Measurements from ENCODE around the gene PPM1A. TPM values are rescaled to one million over a fixed set of nuclear protein-coding genes. Genes with fewer than 3 reads are reported as not detected.

The PPM1A gene
- total RNA-seq, 2 experiments from 2014 or later, result 54.5 to 55.2 TPM

- Mint-ChIP-seq H3K27me3 (no peaks in the 10 kb centered on the region), H3K27ac (no peak overlapping the region), H3K4me1 (peaks cover 34% of the 10 kb centered on the region), H3K4me3 (no peak overlapping the region), H3K36me3 (ENCODE audit: low read depth) (peaks cover 21% of the 10 kb centered on the region), H3K9me3 (no peaks in the 10 kb centered on the region)
- ChIA-PET POLR2A (interaction anchor here (1.2 kb wide), 1 partner anchor 12 kb away, joined by 3 read pairs; no protein-coding TSS in a partner anchor), CTCF (interaction anchor here (0.9 to 1.6 kb wide), 2 partner anchors 79 to 88 kb away, joined by 3 to 4 read pairs; partner anchors contain the start of gene DHRS7)
- no peak for DNase-seq
Observed at GRCh38 chr14:60253649-60254048, 4.6 kb downstream of the PPM1A start.

GRCh38 chr14:60254176-60254575, 5.2 kb downstream of the PPM1A start:
- no peak for DNase-seq
- ChIA-PET POLR2A (interaction anchor here (1.2 kb wide), 1 partner anchor 12 kb away, joined by 3 read pairs; no protein-coding TSS in a partner anchor), CTCF (interaction anchor here (0.9 to 1.6 kb wide), 3 partner anchors 12 to 89 kb away, joined by 3 to 5 read pairs (median 4); partner anchors contain the start of gene DHRS7)
- Mint-ChIP-seq H3K36me3 (ENCODE audit: low read depth) (peaks cover 24% of the 10 kb centered on the region), H3K4me3 (no peak overlapping the region), H3K4me1 (peaks cover 35% of the 10 kb centered on the region), H3K27me3 (no peaks in the 10 kb centered on the region), H3K9me3 (no peaks in the 10 kb centered on the region), H3K27ac (no peak overlapping the region)

GRCh38 chr14:60257865-60258264, 8.8 kb downstream of the PPM1A start:
- peaks cover 10% of the 10 kb centered on the region for H3K36me3 Mint-ChIP-seq (ENCODE audit: low read depth)
- no peaks in the 10 kb centered on the region for H3K27me3 Mint-ChIP-seq
- H3K27ac Mint-ChIP-seq, result no peak overlapping the region
- no peak overlapping the region for H3K4me3 Mint-ChIP-seq
- no peaks in the 10 kb centered on the region for H3K9me3 Mint-ChIP-seq
- CTCF ChIA-PET, result interaction anchor here (2.1 kb wide), 1 partner anchor 73 kb away, joined by 11 read pairs; no protein-coding TSS in a partner anchor
- peaks cover 9% of the 10 kb centered on the region for H3K4me1 Mint-ChIP-seq
- POLR2A ChIA-PET, result interaction anchor here (1.6 kb wide), 1 partner anchor 10 kb away, joined by 5 read pairs; no protein-coding TSS in a partner anchor
- no peak for DNase-seq

GRCh38 chr14:60265163-60265562, 16.1 kb downstream of the PPM1A start:
- ChIA-PET POLR2A (interaction anchor here (0.8 to 1.8 kb wide), 3 partner anchors 12 to 16 kb away, joined by 3 to 7 read pairs (median 3); partner anchors contain the start of gene PPM1A), CTCF (interaction anchor here (0.9 to 1.9 kb wide), 3 partner anchors 15 to 23 kb away, joined by 3 to 13 read pairs (median 3); partner anchors contain the start of gene PPM1A)
- H3K4me1 Mint-ChIP-seq, result no peaks in the 10 kb centered on the region
- no peaks in the 10 kb centered on the region for H3K27me3 Mint-ChIP-seq
- no peak overlapping the region for H3K27ac Mint-ChIP-seq
- no peak for DNase-seq
- H3K4me3 Mint-ChIP-seq, result no peak overlapping the region
- H3K9me3 Mint-ChIP-seq, result no peaks in the 10 kb centered on the region
- H3K36me3 Mint-ChIP-seq (ENCODE audit: low read depth), result peaks cover 6% of the 10 kb centered on the region

GRCh38 chr14:60266021-60266937, 17.3 kb downstream of the PPM1A start:
- CTCF ChIA-PET, result interaction anchor here (0.8 to 1.9 kb wide), 7 partner anchors 10 to 84 kb away, joined by 3 to 13 read pairs (median 4); partner anchors contain the start of gene PPM1A
- H3K36me3 Mint-ChIP-seq (ENCODE audit: low read depth), result peaks cover 9% of the 10 kb centered on the region
- H3K27ac Mint-ChIP-seq, result no peak overlapping the region
- no peaks in the 10 kb centered on the region for H3K27me3 Mint-ChIP-seq
- no peak for DNase-seq
- no peak overlapping the region for H3K4me3 Mint-ChIP-seq
- peaks cover 2% of the 10 kb centered on the region for H3K4me1 Mint-ChIP-seq
- POLR2A ChIA-PET, result interaction anchor here (1.0 to 1.8 kb wide), 4 partner anchors 13 to 65 kb away, joined by 3 to 7 read pairs (median 3); partner anchors contain the start of gene PPM1A
- no peaks in the 10 kb centered on the region for H3K9me3 Mint-ChIP-seq

- DNase-seq, result no peak
- peaks cover 9% of the 10 kb centered on the region for H3K36me3 Mint-ChIP-seq (ENCODE audit: low read depth)
- H3K4me3 Mint-ChIP-seq, result no peak overlapping the region
- no peaks in the 10 kb centered on the region for H3K27me3 Mint-ChIP-seq
- no peaks in the 10 kb centered on the region for H3K9me3 Mint-ChIP-seq
- ChIA-PET POLR2A (no interaction called here), CTCF (no interaction called here)
- H3K27ac Mint-ChIP-seq, result no peak overlapping the region
- peaks cover 13% of the 10 kb centered on the region for H3K4me1 Mint-ChIP-seq
Observed at GRCh38 chr14:60272177-60272576, 23.2 kb downstream of the PPM1A start.

- ChIA-PET POLR2A (interaction anchor here (0.8 kb wide), 1 partner anchor 25 kb away, joined by 3 read pairs; the partner anchor contains the start of gene PPM1A), CTCF (no interaction called here)
- Mint-ChIP-seq H3K4me3 (no peak overlapping the region), H3K4me1 (peaks cover 13% of the 10 kb centered on the region), H3K36me3 (ENCODE audit: low read depth) (peaks cover 12% of the 10 kb centered on the region), H3K9me3 (no peaks in the 10 kb centered on the region), H3K27me3 (no peaks in the 10 kb centered on the region), H3K27ac (no peak overlapping the region)
- no peak for DNase-seq
Observed at GRCh38 chr14:60273956-60274355, 24.9 kb downstream of the PPM1A start.

GRCh38 chr14:60274448-60274847, 25.4 kb downstream of the PPM1A start:
- no peak for DNase-seq
- H3K27ac Mint-ChIP-seq, result no peak overlapping the region
- H3K9me3 Mint-ChIP-seq, result no peaks in the 10 kb centered on the region
- no peaks in the 10 kb centered on the region for H3K27me3 Mint-ChIP-seq
- ChIA-PET CTCF (no interaction called here), POLR2A (interaction anchor here (0.8 to 1.4 kb wide), 2 partner anchors 25 kb away, joined by 3 read pairs; partner anchors contain the start of gene PPM1A)
- peaks cover 13% of the 10 kb centered on the region for H3K36me3 Mint-ChIP-seq (ENCODE audit: low read depth)
- H3K4me3 Mint-ChIP-seq, result no peak overlapping the region
- H3K4me1 Mint-ChIP-seq, result peaks cover 13% of the 10 kb centered on the region

- no peak for DNase-seq
- ChIA-PET POLR2A (interaction anchor here (1.0 to 1.4 kb wide), 2 partner anchors 27 to 28 kb away, joined by 3 to 4 read pairs; partner anchors contain the start of gene PPM1A), CTCF (no interaction called here)
- no peak overlapping the region for H3K4me3 Mint-ChIP-seq
- peaks cover 13% of the 10 kb centered on the region for H3K4me1 Mint-ChIP-seq
- H3K27ac Mint-ChIP-seq, result no peak overlapping the region
- no peaks in the 10 kb centered on the region for H3K9me3 Mint-ChIP-seq
- no peaks in the 10 kb centered on the region for H3K27me3 Mint-ChIP-seq
- peaks cover 18% of the 10 kb centered on the region for H3K36me3 Mint-ChIP-seq (ENCODE audit: low read depth)
Observed at GRCh38 chr14:60275932-60276331, 26.9 kb downstream of the PPM1A start.

- Mint-ChIP-seq H3K9me3 (no peaks in the 10 kb centered on the region), H3K4me3 (no peak overlapping the region), H3K4me1 (peaks cover 11% of the 10 kb centered on the region), H3K27ac (no peak overlapping the region), H3K27me3 (no peaks in the 10 kb centered on the region), H3K36me3 (ENCODE audit: low read depth) (peaks cover 15% of the 10 kb centered on the region)
- ChIA-PET CTCF (no interaction called here), POLR2A (no interaction called here)
- DNase-seq, result no peak
Observed at GRCh38 chr14:60276347-60276746, 27.3 kb downstream of the PPM1A start.

GRCh38 chr14:60277605-60278190, 28.7 kb downstream of the PPM1A start:
- Mint-ChIP-seq H3K27ac (no peak overlapping the region), H3K4me1 (peaks cover 7% of the 10 kb centered on the region), H3K36me3 (ENCODE audit: low read depth) (peaks cover 17% of the 10 kb centered on the region), H3K4me3 (no peak overlapping the region), H3K27me3 (no peaks in the 10 kb centered on the region), H3K9me3 (no peaks in the 10 kb centered on the region)
- POLR2A ChIA-PET, result no interaction called here
- CTCF ChIA-PET, result no interaction called here
- DNase-seq, result no peak

- no peak overlapping the region for H3K27ac Mint-ChIP-seq
- no peaks in the 10 kb centered on the region for H3K27me3 Mint-ChIP-seq
- no peaks in the 10 kb centered on the region for H3K9me3 Mint-ChIP-seq
- ChIA-PET CTCF (no interaction called here), POLR2A (no interaction called here)
- H3K4me3 Mint-ChIP-seq, result no peak overlapping the region
- no peak for DNase-seq
- peaks cover 23% of the 10 kb centered on the region for H3K36me3 Mint-ChIP-seq (ENCODE audit: low read depth)
- H3K4me1 Mint-ChIP-seq, result peaks cover 7% of the 10 kb centered on the region
Observed at GRCh38 chr14:60278350-60278749, 29.3 kb downstream of the PPM1A start.

GRCh38 chr14:60287452-60287851, 38.4 kb downstream of the PPM1A start:
- CTCF ChIA-PET, result interaction anchor here (0.8 kb wide), 1 partner anchor 22 kb away, joined by 3 read pairs; no protein-coding TSS in a partner anchor
- H3K27me3 Mint-ChIP-seq, result no peaks in the 10 kb centered on the region
- no peak overlapping the region for H3K4me3 Mint-ChIP-seq
- DNase-seq, result no peak
- POLR2A ChIA-PET, result interaction anchor here (1.2 kb wide), 1 partner anchor 38 kb away, joined by 3 read pairs; the partner anchor contains the start of gene PPM1A
- no peaks in the 10 kb centered on the region for H3K9me3 Mint-ChIP-seq
- H3K4me1 Mint-ChIP-seq, result peaks cover 4% of the 10 kb centered on the region
- no peak overlapping the region for H3K27ac Mint-ChIP-seq
- H3K36me3 Mint-ChIP-seq (ENCODE audit: low read depth), result peaks cover 42% of the 10 kb centered on the region

Data from activated CD4-positive, alpha-beta memory T cell treated with anti-CD3 and anti-CD28 coated beads, Interleukin-2, amount 10 ng/mL, durations not matched to agents 7 days and 5 days (primary cell).